Activated CD4-positive, alpha-beta T cell treated with anti-CD3 and anti-CD28 coated beads, Interleukin-2, Interleukin-6, amounts not matched to agents 100 ng/mL and 50 ng/mL, durations not matched to agents 16 hours and 8 hours (primary cell): ENCODE data around the gene TNFRSF1A.
"Not testable (repeated sequence)": the region's sequence is repeated elsewhere in the genome, so short reads cannot be mapped to it uniquely, and the experiment has no call there.

Source experiments
- DNase-seq: peaks from one replicate; pipeline ENCODE4 v3.0.0-alpha.2; 2020

Gene TNFRSF1A

GRCh38 chr12:6302621-6303020, 39.3 kb downstream of the TNFRSF1A start:
- no peak for DNase-seq

- no peak for DNase-seq
Measured at GRCh38 chr12:6301721-6302120, 40.2 kb downstream of the TNFRSF1A start.

- no peak for DNase-seq
Measured at GRCh38 chr12:6297170-6297569, 44.7 kb downstream of the TNFRSF1A start.

- no peak for DNase-seq
Measured at GRCh38 chr12:6295094-6295811, 46.6 kb downstream of the TNFRSF1A start.

- DNase-seq = no peak
Measured at GRCh38 chr12:6294156-6295093, 47.5 kb downstream of the TNFRSF1A start.

- DNase-seq = no peak
Measured at GRCh38 chr12:6292606-6293005, 49.3 kb downstream of the TNFRSF1A start.

GRCh38 chr12:6289906-6290305, 52.0 kb downstream of the TNFRSF1A start:
- not testable (repeated sequence) for DNase-seq

GRCh38 chr12:6289081-6289480, 52.8 kb downstream of the TNFRSF1A start:
- DNase-seq = not testable (repeated sequence)

- DNase-seq = no peak
Measured at GRCh38 chr12:6288235-6288634, 53.6 kb downstream of the TNFRSF1A start.

GRCh38 chr12:6285532-6286306, 56.2 kb downstream of the TNFRSF1A start:
- DNase-seq = no peak

GRCh38 chr12:6285063-6285477, 56.8 kb downstream of the TNFRSF1A start:
- peak; percentile 72 for DNase-seq

GRCh38 chr12:6284273-6284672, 57.6 kb downstream of the TNFRSF1A start:
- no peak for DNase-seq

GRCh38 chr12:6282453-6282840, 59.4 kb downstream of the TNFRSF1A start:
- no peak for DNase-seq

- no peak for DNase-seq
Measured at GRCh38 chr12:6281081-6281809, 60.6 kb downstream of the TNFRSF1A start.

- no peak for DNase-seq
Measured at GRCh38 chr12:6280672-6281071, 61.2 kb downstream of the TNFRSF1A start.

GRCh38 chr12:6280053-6280469, 61.8 kb downstream of the TNFRSF1A start:
- no peak for DNase-seq

GRCh38 chr12:6279631-6280030, 62.2 kb downstream of the TNFRSF1A start:
- no peak for DNase-seq

- DNase-seq = no peak
Measured at GRCh38 chr12:6279256-6279628, 62.6 kb downstream of the TNFRSF1A start.
